H9 (cell line): ENCODE results near the gene SLC23A2. TPM values are rescaled to one million over a fixed set of nuclear protein-coding genes. Genes with fewer than 3 reads are reported as not detected.
A peak's percentile ranks its signal among the peaks of the same experiment; 100 is the strongest.

Source experiments
- DNase-seq: peaks from one replicate; pipeline ENCODE4 v3.0.0-alpha.2; 2017
- H2AFZ ChIP-seq: one replicate; pipeline ENCODE4 v1.6.1; 2013; ENCODE audit warnings: mild to moderate bottlenecking, low read length, control low read depth, moderate library complexity
- H2AK5ac ChIP-seq: 2 replicates; pipeline ENCODE4 v1.6.1; 2013; ENCODE audit warnings: low read length, control low read depth, mixed read lengths; ENCODE audit not compliant: insufficient read length
- H2BK120ac ChIP-seq: one replicate; pipeline ENCODE4 v1.6.1; 2013; ENCODE audit warnings: low read depth, mild to moderate bottlenecking, low read length, control low read depth, inconsistent platforms; ENCODE audit not compliant: poor library complexity, severe bottlenecking
- H2BK12ac ChIP-seq: 2 replicates; pipeline ENCODE4 v1.6.1; 2013; ENCODE audit warnings: low read length, control low read depth, mixed read lengths, low read depth; ENCODE audit not compliant: insufficient read length
- H2BK15ac ChIP-seq: 2 replicates; pipeline ENCODE4 v1.6.1; 2013; ENCODE audit warnings: low read depth, low read length, control low read depth
- H2BK20ac ChIP-seq: one replicate; pipeline ENCODE4 v1.6.1; 2013; ENCODE audit warnings: low read depth, mild to moderate bottlenecking, low read length, control low read depth, inconsistent platforms; ENCODE audit not compliant: poor library complexity, severe bottlenecking
- H2BK5ac ChIP-seq: 2 replicates; pipeline ENCODE4 v1.6.1; 2013; ENCODE audit warnings: low read length, control low read depth, mixed read lengths; ENCODE audit not compliant: insufficient read length
- H3K14ac ChIP-seq: 2 replicates; pipeline ENCODE4 v1.6.1; 2013; ENCODE audit warnings: low read length, control low read depth; ENCODE audit not compliant: insufficient read depth
- H3K18ac ChIP-seq: 2 replicates; pipeline ENCODE4 v1.6.1; 2013; ENCODE audit warnings: low read depth, mild to moderate bottlenecking, mixed read lengths, low read length, control low read depth; ENCODE audit not compliant: insufficient read length
- H3K23ac ChIP-seq: 2 replicates; pipeline ENCODE4 v1.6.1; 2013; ENCODE audit warnings: low read length, control low read depth, mixed read lengths, low read depth; ENCODE audit not compliant: insufficient read length
- H3K23me2 ChIP-seq: 2 replicates; pipeline ENCODE4 v1.6.1; 2013; ENCODE audit warnings: low read depth, mild to moderate bottlenecking, mixed read lengths, low read length, control low read depth; ENCODE audit not compliant: insufficient read length, poor library complexity, severe bottlenecking
- H3K27ac ChIP-seq: 2 replicates; pipeline ENCODE4 v1.5.1; 2013; ENCODE audit warnings: low read length, control low read depth, mixed read lengths, low read depth; ENCODE audit not compliant: insufficient read length
- H3K27me3 ChIP-seq: 2 replicates; pipeline ENCODE4 v1.6.1; 2013; ENCODE audit warnings: low read length, control low read depth, inconsistent platforms; ENCODE audit not compliant: insufficient read depth
- H3K4ac ChIP-seq: 2 replicates; pipeline ENCODE4 v1.6.1; 2013; ENCODE audit warnings: low read depth, mild to moderate bottlenecking, control low read depth, inconsistent platforms, low read length, moderate library complexity
- H3K4me1 ChIP-seq: 2 replicates; pipeline ENCODE4 v1.6.1; 2013; ENCODE audit warnings: low read length, control low read depth, inconsistent platforms; ENCODE audit not compliant: insufficient read depth
- H3K4me2 ChIP-seq: 2 replicates; pipeline ENCODE4 v1.6.1; 2013; ENCODE audit warnings: low read length, control low read depth, mixed read lengths; ENCODE audit not compliant: insufficient read length, insufficient read depth
- H3K56ac ChIP-seq: 2 replicates; pipeline ENCODE4 v1.6.1; 2013; ENCODE audit warnings: low read depth, mild to moderate bottlenecking, mixed read lengths, low read length, control low read depth; ENCODE audit not compliant: insufficient read length
- H3K79me1 ChIP-seq: 2 replicates; pipeline ENCODE4 v1.6.1; 2013; ENCODE audit warnings: low read depth, mild to moderate bottlenecking, moderate library complexity, low read length, control low read depth, inconsistent platforms; ENCODE audit not compliant: insufficient read depth, poor library complexity, severe bottlenecking
- H3K79me2 ChIP-seq: 2 replicates; pipeline ENCODE4 v1.6.1; 2013; ENCODE audit warnings: low read length, control low read depth, inconsistent platforms; ENCODE audit not compliant: insufficient read depth
- H3K9ac ChIP-seq: 2 replicates; pipeline ENCODE4 v1.6.1; 2013; ENCODE audit warnings: low read length, control low read depth, mixed read lengths; ENCODE audit not compliant: insufficient read length; ENCODE audit errors: extremely low read depth
- H3K9me3 ChIP-seq: one replicate; pipeline ENCODE4 v1.6.1; 2013; ENCODE audit warnings: low read depth, low read length, inconsistent platforms; ENCODE audit not compliant: control insufficient read depth
- H3T11ph ChIP-seq: one replicate; pipeline ENCODE4 v1.6.1; 2013; ENCODE audit warnings: mild to moderate bottlenecking, low read length, control low read depth, inconsistent platforms
- H4K20me1 ChIP-seq: one replicate; pipeline ENCODE4 v1.6.1; 2013; ENCODE audit not compliant: control insufficient read depth, insufficient read length, insufficient read depth
- H4K5ac ChIP-seq: 2 replicates; pipeline ENCODE4 v1.6.1; 2013; ENCODE audit warnings: low read depth, mild to moderate bottlenecking, mixed read lengths, low read length, control low read depth; ENCODE audit not compliant: insufficient read length
- H4K8ac ChIP-seq: replicated peaks from 2 replicates; pipeline ENCODE4 v1.6.1; 2013; ENCODE audit warnings: low read length, control low read depth, mixed read lengths, low read depth; ENCODE audit not compliant: insufficient read length
- H4K91ac ChIP-seq: 2 replicates; pipeline ENCODE4 v1.6.1; 2013; ENCODE audit warnings: low read depth, mild to moderate bottlenecking, moderate library complexity, mixed read lengths, low read length, control low read depth; ENCODE audit not compliant: insufficient read length
- H3K27ac Mint-ChIP-seq, 3 experiments: 2 replicates in 2 of 3; 3 replicates in 1 of 3; pipeline ENCODE4 v1.8.0; 2020 to 2021; ENCODE audit warnings: mixed read lengths in 3 of 3, mild to moderate bottlenecking in 1 of 3, moderate library complexity in 1 of 3
- H3K27me3 Mint-ChIP-seq: 2 replicates; pipeline ENCODE4 v1.8.0; 2021; ENCODE audit warnings: low read depth, mild to moderate bottlenecking, moderate library complexity, mixed read lengths
- H3K36me3 Mint-ChIP-seq, 3 experiments: 2 replicates in 2 of 3; 3 replicates in 1 of 3; pipeline ENCODE4 v1.8.0; 2020 to 2021; ENCODE audit warnings: low read depth in 3 of 3, mixed read lengths in 3 of 3; ENCODE audit not compliant: insufficient read depth in 1 of 3
- H3K4me1 Mint-ChIP-seq, 2 experiments: 2 replicates each; pipeline ENCODE4 v1.8.0; 2020; ENCODE audit warnings: mixed read lengths in 2 of 2
- H3K4me3 Mint-ChIP-seq, 2 experiments: 2 replicates in 1 of 2; 3 replicates in 1 of 2; pipeline ENCODE4 v1.8.0; 2020 to 2021; ENCODE audit warnings: mild to moderate bottlenecking in 2 of 2, mixed read lengths in 2 of 2, moderate library complexity in 1 of 2
- H3K9me3 Mint-ChIP-seq, 2 experiments: 2 replicates in 1 of 2; 3 replicates in 1 of 2; pipeline ENCODE4 v1.8.0; 2020; ENCODE audit warnings: mild to moderate bottlenecking in 2 of 2, mixed read lengths in 2 of 2, moderate library complexity in 1 of 2
- CTCF ChIP-seq: fragments of 200-600 bp; sonication (generic); conservative IDR thresholded peaks from 3 replicates; pipeline ENCODE4 v1.8.0; 2021; ENCODE audit warnings: antibody characterized with exemption, mild to moderate bottlenecking
- WGBS: extraction: QIAGEN DNeasy Blood & Tissue Kit; methylation state at CpG from one replicate; pipeline ENCODE4 v1.1.7; 2013; ENCODE audit warnings: missing lambda C conversion rate, low lambda C conversion rate, mixed read lengths; ENCODE audit not compliant: insufficient read length; ENCODE audit errors: extremely low coverage; 5-methylcytosine and 5-hydroxymethylcytosine counted together
- total RNA-seq: library from RNA; stranded (reverse); gene quantifications from 2 replicates; pipeline ENCODE4 v1.2.1, GENCODE V29; 2021

SLC23A2 gene
- total RNA-seq, 1 experiment from 2014 or later, result 16.5 TPM

- no peak for DNase-seq
- peaks cover 16 to 22% of the 10 kb centered on the region in 2 experiments for H3K4me1 Mint-ChIP-seq
- Histone ChIP-seq H3K79me2 (no peaks in the 10 kb centered on the region), H3K27me3 (no peaks in the 10 kb centered on the region), H2AFZ (no peak overlapping the region), H4K91ac (no peak overlapping the region), H2BK5ac (no peak overlapping the region), H2BK15ac (no peak overlapping the region), H3K9me3 (no peaks in the 10 kb centered on the region), H3K4me1 (no peaks in the 10 kb centered on the region; the same call in 1 of the 2 replicates), H3K14ac (no peak overlapping the region), H3K9ac (no peak overlapping the region), H2BK20ac (no peak overlapping the region), H2BK120ac (no peak overlapping the region), H3K23ac (no peak overlapping the region), H3K56ac (no peak overlapping the region), H2BK12ac (no peak overlapping the region), H3K27ac (no peak overlapping the region), H3K4ac (no peak overlapping the region), H3K79me1 (no peaks in the 10 kb centered on the region), H4K5ac (no peak overlapping the region), H2AK5ac (no peak overlapping the region), H3K18ac (no peak overlapping the region), H3K23me2 (no peaks in the 10 kb centered on the region), H4K20me1 (no peaks in the 10 kb centered on the region), H4K8ac (no peak overlapping the region), H3T11ph (no peak overlapping the region), H3K4me2 (no peak overlapping the region)
- peak overlapping the region in 1 of 3 experiments; percentile 30; a peak in 2 of 7 replicates for H3K27ac Mint-ChIP-seq
- no CpG with 5 or more reads among the region's 3 CpGs for WGBS
- H3K9me3 Mint-ChIP-seq, result no peaks in the 10 kb centered on the region
- no peak for TF ChIP-seq CTCF
- no peak overlapping the region for H3K4me3 Mint-ChIP-seq
- no peaks in the 10 kb centered on the region; a peak in 2 of 7 replicates for H3K36me3 Mint-ChIP-seq
- H3K27me3 Mint-ChIP-seq, result no peaks in the 10 kb centered on the region; the same call in 1 of the 2 replicates
These were observed 53.3 kb downstream of the SLC23A2 start for GRCh38 chr20:4947817-4948559.
